Measurements from ENCODE around the gene IRX5. TPM values are rescaled to one million over a fixed set of nuclear protein-coding genes. Genes with fewer than 3 reads are reported as not detected.

The IRX5 gene
- total and polyA plus RNA-seq, 2 of the 4 experiments (the other 2 are of a cell fraction) = not detected

GRCh38 chr16:54946909-54947308 is 16.2 kb downstream of the IRX5 start:
- no peak overlapping the region for H3K4me2 ChIP-seq (ENCODE audit: low read depth, low read length)
- H3K23ac ChIP-seq (ENCODE audit: low read depth, low read length) = no peak overlapping the region
- no peak overlapping the region for H3K14ac ChIP-seq (replicated peaks; ENCODE audit: low read depth, low read length)
- intact Hi-C loops (cut with micrococcal nuclease) = no loop called here
- no peak overlapping the region for H3K4ac ChIP-seq (ENCODE audit: low read depth, low read length)
- H4K91ac ChIP-seq (ENCODE audit: insufficient read depth, low read depth, low read length) = no peak overlapping the region
- in situ Hi-C loops (cut with MboI; ENCODE audit: low sequenced_read_pairs) = loop anchor here (25.0 kb wide), 3 partner anchors 660 to 1185 kb away; partner anchors contain the start of gene IRX3
- no TSS peak for BruUV-seq (replicated peaks)
- H2BK15ac ChIP-seq (ENCODE audit: low read depth, low read length) = no peak overlapping the region
- POLR2A ChIA-PET (ENCODE audit: unreplicated experiment) = interaction anchor here (0.6 kb wide), 1 partner anchor 13 kb away, joined by 4 read pairs; no protein-coding TSS in a partner anchor
- no peak overlapping the region for H2AFZ ChIP-seq (replicated peaks; ENCODE audit: low read length, poor library complexity)
- H4K20me1 ChIP-seq (ENCODE audit: insufficient read depth, low read length) = no peaks in the 10 kb centered on the region
- H3K9me3 ChIP-seq (ENCODE audit: control insufficient read depth, insufficient read depth, low read length) = no peaks in the 10 kb centered on the region
- CTCF ChIA-PET = no interaction called here
- no peak overlapping the region for H4K5ac ChIP-seq (ENCODE audit: low read depth, low read length)
- H2BK120ac ChIP-seq (ENCODE audit: low read depth, low read length) = no peak overlapping the region
- H3K79me1 ChIP-seq (ENCODE audit: low read depth in 1 of 2, low read length in 2 of 2) = no peaks in the 10 kb centered on the region
- H3K27ac ChIP-seq (ENCODE audit: insufficient read depth, low read length) = no peak overlapping the region
- TF ChIP-seq BHLHE40 (IDR thresholded peaks at IDR 0.05; ENCODE audit: low read depth, low read length) = no peak
- TF ChIP-seq MAFK (IDR thresholded peaks at IDR 0.05; ENCODE audit: low read depth, low read length) = peak; percentile 2; the same call in 1 of the 2 replicates
- H2BK20ac ChIP-seq (ENCODE audit: low read depth, low read length) = no peak overlapping the region
- no peak overlapping the region for H4K8ac ChIP-seq (ENCODE audit: low read depth in 2 of 2, low read length in 2 of 2)
- DNase-seq = no peak
- no peaks in the 10 kb centered on the region for H3K9me1 ChIP-seq (ENCODE audit: insufficient read depth, low read length)
- H3K18ac ChIP-seq (ENCODE audit: low read depth, low read length) = no peak overlapping the region
- no peak overlapping the region for H2BK5ac ChIP-seq (ENCODE audit: low read depth, low read length, poor library complexity, severe bottlenecking)
- no peak overlapping the region for H3K4me3 ChIP-seq (ENCODE audit: insufficient read depth, low read depth, low read length)
- no peak overlapping the region for H3K56ac ChIP-seq (ENCODE audit: extremely low read depth, insufficient read depth, low read length)
- H3K27me3 ChIP-seq (ENCODE audit: control insufficient read depth, insufficient read depth, low read length) = peaks cover 17% of the 10 kb centered on the region
- ATAC-seq (ENCODE audit: low read depth) = no peak
- dilution Hi-C loops (cut with HindIII; ENCODE audit: low sequenced_read_pairs, unreplicated experiment) = no loop called here
- H3K9ac ChIP-seq (ENCODE audit: low read depth, low read length) = no peak overlapping the region
- no peak overlapping the region for H2AK9ac ChIP-seq (replicated peaks; ENCODE audit: low read depth, low read length, poor library complexity)
- no peak overlapping the region for H2AK5ac ChIP-seq (ENCODE audit: low read depth, low read length)
- WGBS, 2 experiments (ENCODE audit: extremely low coverage in 2 of 2, insufficient read length in 1 of 2) = no CpG with 5 or more reads among the region's 3 CpGs
- H3K36me3 ChIP-seq (ENCODE audit: control insufficient read depth, insufficient read depth, low read length) = no peaks in the 10 kb centered on the region
- no peaks in the 10 kb centered on the region for H3K4me1 ChIP-seq (ENCODE audit: control insufficient read depth, insufficient read depth, low read length)

All from IMR-90 (cell line).